ENCODE results near the gene PEX12. TPM values are rescaled to one million over a fixed set of nuclear protein-coding genes. Genes with fewer than 3 reads are reported as not detected.

PEX12 gene
- total and polyA plus RNA-seq, 2 donors (not counting 3 experiments of a cell fraction or from before 2014, with no cell fraction given) = 3.4 to 4.5 TPM

- no peaks in the 10 kb centered on the region for H3K4me1 ChIP-seq (ENCODE audit: control insufficient read depth, extremely low read depth, insufficient read depth, low read length)
- ChIA-PET POLR2A (no interaction called here), CTCF (interaction anchor here (0.5 to 1.3 kb wide), 4 partner anchors 20 to 626 kb away, joined by 3 to 5 read pairs (median 3); no protein-coding TSS in a partner anchor)
- no TSS peak for BruUV-seq (replicated peaks)
- H3K79me2 ChIP-seq (ENCODE audit: control insufficient read depth, insufficient read depth, low read length) = no peaks in the 10 kb centered on the region
- no peak overlapping the region for H3K4me3 ChIP-seq (replicated peaks in 1 of 3; ENCODE audit: insufficient read depth in 1 of 3, low read depth in 1 of 3, low read length in 3 of 3)
- H3K4me2 ChIP-seq (ENCODE audit: insufficient read depth, low read length) = no peak overlapping the region
- H4K20me1 ChIP-seq (replicated peaks; ENCODE audit: control insufficient read depth, extremely low read depth, insufficient read depth, low read length) = no peaks in the 10 kb centered on the region
- DNase-seq (ENCODE audit: low read depth, low spot score) (peak; percentile 47), FAIRE-seq (no peak)
- H3K36me3 ChIP-seq (ENCODE audit: control insufficient read depth in 2 of 2, extremely low read depth in 1 of 2, insufficient read depth in 2 of 2, low read length in 2 of 2) = no peaks in the 10 kb centered on the region
- H3K9me1 ChIP-seq (replicated peaks; ENCODE audit: control insufficient read depth, extremely low read depth, insufficient read depth, low read length) = no peaks in the 10 kb centered on the region
- TF ChIP-seq MAX (IDR thresholded peaks at IDR 0.05; ENCODE audit: insufficient read depth, insufficient read length) = no peak
- TF ChIP-seq GATA2 (IDR thresholded peaks at IDR 0.05; ENCODE audit: insufficient read depth, insufficient read length, low read depth, low read length) = no peak
- TF ChIP-seq EZH2 (IDR thresholded peaks at IDR 0.05; ENCODE audit: borderline replicate concordance, low read depth, low read length, severe bottlenecking) = no peak
- no peak for TF ChIP-seq POLR2AphosphoS5 (IDR thresholded peaks at IDR 0.05; ENCODE audit: insufficient read depth, low read depth, low read length)
- no peak for TF ChIP-seq CTCF (IDR thresholded peaks at IDR 0.05; ENCODE audit: extremely low read depth in 1 of 2, insufficient read depth in 1 of 2, low read depth in 1 of 2, low read length in 2 of 2)
- TF ChIP-seq JUN (IDR thresholded peaks at IDR 0.05; ENCODE audit: borderline replicate concordance, insufficient read depth, insufficient read length, low read depth) = no peak
- no peak for TF ChIP-seq FOS (IDR thresholded peaks at IDR 0.05; ENCODE audit: borderline replicate concordance, insufficient read depth, low read length)
- intact Hi-C loops (cut with micrococcal nuclease) (no loop called here), dilution Hi-C loops (cut with MboI; ENCODE audit: extremely low pct_ligation_motif_present, low sequenced_read_pairs) (no loop called here)
- H3K9me3 ChIP-seq (replicated peaks; ENCODE audit: control insufficient read depth, insufficient read depth, low read length) = no peaks in the 10 kb centered on the region
- H3K9ac ChIP-seq (replicated peaks; ENCODE audit: extremely low read depth, insufficient read depth, low read length) = no peak overlapping the region
- H3K27ac ChIP-seq (ENCODE audit: insufficient read depth, low read depth, low read length) = no peak overlapping the region
- no peak overlapping the region for H2AFZ ChIP-seq (ENCODE audit: low read depth, low read length)
- peaks cover 12 to 35% of the 10 kb centered on the region in 2 experiments for H3K27me3 ChIP-seq (ENCODE audit: control insufficient read depth in 2 of 2, insufficient read depth in 2 of 2, low read length in 2 of 2)
These were observed 18.7 kb downstream of the PEX12 start for GRCh38 chr17:35559495-35560210.
